ENCODE results near the gene RAG1. TPM values are rescaled to one million over a fixed set of nuclear protein-coding genes. Genes with fewer than 3 reads are reported as not detected.

Gene RAG1
- total RNA-seq, 1 donor from 2014 or later, result 0.46 TPM

DNA sequence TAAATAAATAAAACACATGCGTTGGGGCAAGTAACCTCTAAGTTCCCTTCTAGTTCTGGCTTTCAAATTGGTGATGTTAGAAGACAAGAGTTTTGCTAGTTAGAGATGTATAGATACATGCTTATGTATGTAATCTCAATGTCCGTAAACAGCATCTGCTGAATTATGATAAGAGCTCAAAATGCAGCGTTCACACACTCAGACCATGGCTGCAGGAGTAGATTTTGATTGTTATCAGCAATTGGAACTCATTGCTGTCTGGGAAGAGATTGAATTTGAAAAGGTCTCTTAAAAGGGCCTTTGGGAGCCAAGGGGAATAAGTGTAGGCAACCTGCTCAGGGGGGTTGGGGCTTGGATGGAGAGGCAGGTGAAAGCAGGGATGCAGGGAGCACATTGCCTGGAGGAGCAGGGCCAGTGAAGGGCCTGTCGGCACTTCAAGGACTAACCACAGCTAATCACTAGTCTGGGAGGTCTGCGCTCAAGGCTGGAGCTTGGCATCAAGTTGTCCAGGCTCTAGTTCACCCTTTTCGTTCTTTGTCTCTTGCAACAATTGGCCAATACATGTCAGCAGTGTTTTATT, 2.7 kb upstream of the RAG1 start:
- Mint-ChIP-seq H3K27ac (ENCODE audit: unreplicated experiment) (no peak overlapping the region), H3K27me3 (ENCODE audit: unreplicated experiment) (peaks cover 67% of the 10 kb centered on the region), H3K4me1 (ENCODE audit: unreplicated experiment) (peaks cover 4% of the 10 kb centered on the region), H3K36me3 (ENCODE audit: unreplicated experiment) (no peaks in the 10 kb centered on the region), H3K4me3 (ENCODE audit: unreplicated experiment) (no peak overlapping the region), H3K9me3 (ENCODE audit: unreplicated experiment) (no peaks in the 10 kb centered on the region)
- DNase-seq (ENCODE audit: extremely low spot score, unreplicated experiment), result no peak
- TF ChIP-seq, protein P1, sequence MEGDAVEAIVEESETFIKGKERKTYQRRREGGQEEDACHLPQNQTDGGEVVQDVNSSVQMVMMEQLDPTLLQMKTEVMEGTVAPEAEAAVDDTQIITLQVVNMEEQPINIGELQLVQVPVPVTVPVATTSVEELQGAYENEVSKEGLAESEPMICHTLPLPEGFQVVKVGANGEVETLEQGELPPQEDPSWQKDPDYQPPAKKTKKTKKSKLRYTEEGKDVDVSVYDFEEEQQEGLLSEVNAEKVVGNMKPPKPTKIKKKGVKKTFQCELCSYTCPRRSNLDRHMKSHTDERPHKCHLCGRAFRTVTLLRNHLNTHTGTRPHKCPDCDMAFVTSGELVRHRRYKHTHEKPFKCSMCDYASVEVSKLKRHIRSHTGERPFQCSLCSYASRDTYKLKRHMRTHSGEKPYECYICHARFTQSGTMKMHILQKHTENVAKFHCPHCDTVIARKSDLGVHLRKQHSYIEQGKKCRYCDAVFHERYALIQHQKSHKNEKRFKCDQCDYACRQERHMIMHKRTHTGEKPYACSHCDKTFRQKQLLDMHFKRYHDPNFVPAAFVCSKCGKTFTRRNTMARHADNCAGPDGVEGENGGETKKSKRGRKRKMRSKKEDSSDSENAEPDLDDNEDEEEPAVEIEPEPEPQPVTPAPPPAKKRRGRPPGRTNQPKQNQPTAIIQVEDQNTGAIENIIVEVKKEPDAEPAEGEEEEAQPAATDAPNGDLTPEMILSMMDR (IDR thresholded peaks at IDR 0.05), result no peak

DNA sequence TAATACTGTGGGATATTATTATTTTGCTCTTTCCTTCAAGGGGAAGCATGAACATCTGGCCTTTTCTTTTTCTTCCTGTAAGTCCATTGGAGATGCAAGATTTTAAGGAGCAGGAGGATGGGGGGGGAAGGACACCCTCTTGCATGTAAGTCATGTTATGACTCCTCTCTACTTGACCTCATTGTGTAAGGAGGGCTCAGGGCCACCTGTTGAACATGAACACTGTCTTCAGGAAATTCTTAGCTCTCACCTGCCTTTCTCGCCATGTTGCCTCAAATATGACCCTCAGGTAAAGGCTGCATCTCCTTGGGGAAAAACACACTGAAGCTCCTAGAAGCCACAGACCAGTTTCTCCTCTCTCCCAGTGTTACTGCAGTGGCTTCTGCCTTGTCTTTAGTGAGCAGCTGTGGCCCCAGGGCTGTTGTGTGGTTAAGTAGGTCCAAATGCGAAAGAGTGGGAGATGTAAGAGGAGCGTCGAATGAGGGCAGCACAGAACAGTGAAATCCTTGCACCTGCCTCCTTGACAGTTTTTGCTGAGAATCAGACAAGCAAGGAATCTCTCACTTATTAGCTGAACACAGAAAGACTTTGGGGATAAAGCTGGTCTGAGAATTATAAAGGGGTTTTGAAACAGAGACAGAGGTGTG, 1.3 kb upstream of the RAG1 start:
- TF ChIP-seq, protein P1 (IDR thresholded peaks at IDR 0.05), result no peak
- no peak for DNase-seq (ENCODE audit: extremely low spot score, unreplicated experiment)
- Mint-ChIP-seq H3K36me3 (ENCODE audit: unreplicated experiment) (no peaks in the 10 kb centered on the region), H3K27ac (ENCODE audit: unreplicated experiment) (no peak overlapping the region), H3K9me3 (ENCODE audit: unreplicated experiment) (no peaks in the 10 kb centered on the region), H3K27me3 (ENCODE audit: unreplicated experiment) (peaks cover 70% of the 10 kb centered on the region), H3K4me3 (ENCODE audit: unreplicated experiment) (no peak overlapping the region), H3K4me1 (ENCODE audit: unreplicated experiment) (peaks cover 4% of the 10 kb centered on the region)

DNA sequence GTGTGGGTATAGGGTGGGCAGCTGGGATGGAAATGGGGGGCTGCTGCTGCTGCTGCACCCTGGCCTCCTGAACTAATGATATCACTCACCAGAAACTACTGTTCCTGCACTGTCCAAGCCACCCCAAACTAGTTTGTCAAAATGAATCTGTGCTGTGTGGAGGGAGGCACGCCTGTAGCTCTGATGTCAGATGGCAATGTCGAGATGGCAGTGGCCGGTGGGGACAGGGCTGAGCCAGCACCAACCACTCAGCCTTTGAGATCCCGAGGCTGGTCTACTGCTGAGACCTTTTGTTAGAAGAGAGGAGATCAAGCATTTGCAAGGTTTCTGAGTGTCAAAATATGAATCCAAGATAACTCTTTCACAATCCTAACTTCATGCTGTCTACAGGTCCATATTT, 1.3 kb downstream of the RAG1 start:
- Mint-ChIP-seq H3K4me3 (ENCODE audit: unreplicated experiment) (no peak overlapping the region), H3K27ac (ENCODE audit: unreplicated experiment) (no peak overlapping the region), H3K27me3 (ENCODE audit: unreplicated experiment) (peaks cover 67% of the 10 kb centered on the region), H3K36me3 (ENCODE audit: unreplicated experiment) (no peaks in the 10 kb centered on the region), H3K4me1 (ENCODE audit: unreplicated experiment) (peaks cover 4% of the 10 kb centered on the region), H3K9me3 (ENCODE audit: unreplicated experiment) (no peaks in the 10 kb centered on the region)
- TF ChIP-seq, protein P1 (IDR thresholded peaks at IDR 0.05), result no peak
- DNase-seq (ENCODE audit: extremely low spot score, unreplicated experiment), result no peak

DNA sequence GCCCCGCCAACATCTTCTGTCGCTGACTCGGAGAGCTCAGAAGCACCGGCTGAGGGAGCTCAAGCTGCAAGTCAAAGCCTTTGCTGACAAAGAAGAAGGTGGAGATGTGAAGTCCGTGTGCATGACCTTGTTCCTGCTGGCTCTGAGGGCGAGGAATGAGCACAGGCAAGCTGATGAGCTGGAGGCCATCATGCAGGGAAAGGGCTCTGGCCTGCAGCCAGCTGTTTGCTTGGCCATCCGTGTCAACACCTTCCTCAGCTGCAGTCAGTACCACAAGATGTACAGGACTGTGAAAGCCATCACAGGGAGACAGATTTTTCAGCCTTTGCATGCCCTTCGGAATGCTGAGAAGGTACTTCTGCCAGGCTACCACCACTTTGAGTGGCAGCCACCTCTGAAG, 6.7 kb downstream of the RAG1 start:
- H3K27me3 Mint-ChIP-seq (ENCODE audit: unreplicated experiment), result peaks cover 29% of the 10 kb centered on the region
- H3K27ac Mint-ChIP-seq (ENCODE audit: unreplicated experiment), result no peak overlapping the region
- peaks cover 12% of the 10 kb centered on the region for H3K4me1 Mint-ChIP-seq (ENCODE audit: unreplicated experiment)
- no peak for DNase-seq (ENCODE audit: extremely low spot score, unreplicated experiment)
- H3K4me3 Mint-ChIP-seq (ENCODE audit: unreplicated experiment), result no peak overlapping the region
- no peaks in the 10 kb centered on the region for H3K36me3 Mint-ChIP-seq (ENCODE audit: unreplicated experiment)
- no peaks in the 10 kb centered on the region for H3K9me3 Mint-ChIP-seq (ENCODE audit: unreplicated experiment)
- TF ChIP-seq, protein P1 (IDR thresholded peaks at IDR 0.05), result no peak

DNA sequence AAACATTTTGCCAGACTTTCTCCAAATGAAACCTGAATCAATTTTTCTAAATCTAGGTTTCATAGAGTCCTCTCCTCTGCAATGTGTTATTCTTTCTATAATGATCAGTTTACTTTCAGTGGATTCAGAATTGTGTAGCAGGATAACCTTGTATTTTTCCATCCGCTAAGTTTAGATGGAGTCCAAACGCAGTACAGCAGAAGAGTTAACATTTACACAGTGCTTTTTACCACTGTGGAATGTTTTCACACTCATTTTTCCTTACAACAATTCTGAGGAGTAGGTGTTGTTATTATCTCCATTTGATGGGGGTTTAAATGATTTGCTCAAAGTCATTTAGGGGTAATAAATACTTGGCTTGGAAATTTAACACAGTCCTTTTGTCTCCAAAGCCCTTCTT, 9.6 kb downstream of the RAG1 start:
- H3K4me1 Mint-ChIP-seq (ENCODE audit: unreplicated experiment), result peaks cover 12% of the 10 kb centered on the region
- DNase-seq (ENCODE audit: extremely low spot score, unreplicated experiment), result no peak
- TF ChIP-seq, protein P1 (IDR thresholded peaks at IDR 0.05), result no peak
- no peaks in the 10 kb centered on the region for H3K36me3 Mint-ChIP-seq (ENCODE audit: unreplicated experiment)
- H3K4me3 Mint-ChIP-seq (ENCODE audit: unreplicated experiment), result no peak overlapping the region
- H3K27ac Mint-ChIP-seq (ENCODE audit: unreplicated experiment), result peak overlapping the region; percentile 61
- peaks cover 4% of the 10 kb centered on the region for H3K27me3 Mint-ChIP-seq (ENCODE audit: unreplicated experiment)
- peaks cover 5% of the 10 kb centered on the region for H3K9me3 Mint-ChIP-seq (ENCODE audit: unreplicated experiment)

Data from osteocyte (in vitro differentiated cells).